GM13976 (cell line): Measurements from ENCODE around the gene TAF8.

ENCODE experiments used
- DNase-seq: peaks from one replicate; pipeline ENCODE4 v3.0.0; 2012; ENCODE audit warnings: low spot score
- in situ Hi-C: fragments of 300-500 bp; cut with MboI; formaldehyde crosslinking; loops from one replicate; pipeline ENCODE4 v1.12.0; 2022; ENCODE audit warnings: low sequenced_read_pairs, mixed read lengths, inconsistent platforms; ENCODE audit not compliant: unreplicated experiment
- TF ChIP-seq, protein P1 (sequence below): IDR thresholded peaks from 2 replicates; pipeline ENCODE4 v1.5.1; 2012; ENCODE audit warnings: borderline replicate concordance, mild to moderate bottlenecking; ENCODE audit not compliant: insufficient read depth; ENCODE audit errors: extremely low read depth, missing control alignments, control extremely low read depth

TAF8 gene

DNA sequence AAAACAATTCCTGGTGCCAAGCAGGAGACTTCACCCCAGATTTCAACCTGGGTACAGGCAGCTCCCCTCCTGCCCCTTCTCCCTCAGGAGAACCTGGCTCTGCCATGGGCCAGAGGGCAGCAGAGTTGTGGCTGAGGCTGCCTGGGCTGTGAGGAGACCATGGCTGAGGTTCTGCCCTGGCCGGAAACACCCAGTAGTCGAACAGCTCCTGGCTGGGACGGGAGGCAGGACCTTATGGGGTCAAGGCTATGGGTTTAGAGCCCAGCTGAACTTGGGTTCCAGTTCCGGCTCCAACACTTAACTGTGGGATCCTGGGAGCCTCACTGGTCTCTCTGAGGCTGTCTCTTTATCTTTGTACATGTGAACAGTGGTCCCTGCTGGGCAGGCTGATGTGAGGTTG is 83.6 kb downstream of the TAF8 start:
- no peak for DNase-seq
- TF ChIP-seq, protein P1, sequence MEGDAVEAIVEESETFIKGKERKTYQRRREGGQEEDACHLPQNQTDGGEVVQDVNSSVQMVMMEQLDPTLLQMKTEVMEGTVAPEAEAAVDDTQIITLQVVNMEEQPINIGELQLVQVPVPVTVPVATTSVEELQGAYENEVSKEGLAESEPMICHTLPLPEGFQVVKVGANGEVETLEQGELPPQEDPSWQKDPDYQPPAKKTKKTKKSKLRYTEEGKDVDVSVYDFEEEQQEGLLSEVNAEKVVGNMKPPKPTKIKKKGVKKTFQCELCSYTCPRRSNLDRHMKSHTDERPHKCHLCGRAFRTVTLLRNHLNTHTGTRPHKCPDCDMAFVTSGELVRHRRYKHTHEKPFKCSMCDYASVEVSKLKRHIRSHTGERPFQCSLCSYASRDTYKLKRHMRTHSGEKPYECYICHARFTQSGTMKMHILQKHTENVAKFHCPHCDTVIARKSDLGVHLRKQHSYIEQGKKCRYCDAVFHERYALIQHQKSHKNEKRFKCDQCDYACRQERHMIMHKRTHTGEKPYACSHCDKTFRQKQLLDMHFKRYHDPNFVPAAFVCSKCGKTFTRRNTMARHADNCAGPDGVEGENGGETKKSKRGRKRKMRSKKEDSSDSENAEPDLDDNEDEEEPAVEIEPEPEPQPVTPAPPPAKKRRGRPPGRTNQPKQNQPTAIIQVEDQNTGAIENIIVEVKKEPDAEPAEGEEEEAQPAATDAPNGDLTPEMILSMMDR, result no peak
- in situ Hi-C loops, result no loop called here

DNA sequence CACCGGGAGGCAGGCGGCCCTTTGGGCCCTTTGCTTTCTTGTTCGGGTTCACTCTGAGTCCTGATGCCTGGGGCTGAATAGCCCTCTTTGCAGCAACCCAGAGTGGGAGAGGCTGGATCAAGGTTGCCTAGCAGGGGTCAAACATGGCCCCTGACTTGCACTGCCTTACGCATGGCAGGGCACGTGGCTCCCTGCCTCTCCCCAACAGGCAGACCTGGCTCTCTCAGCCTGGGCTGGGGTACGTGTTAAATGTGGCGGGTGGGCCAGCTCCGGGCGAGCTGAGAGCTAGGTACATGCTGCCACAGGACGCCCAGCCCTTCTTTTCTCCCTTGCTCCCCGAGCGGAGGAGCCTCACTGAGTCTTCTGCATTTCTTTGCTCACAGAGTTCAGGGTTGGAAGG is 84.8 kb downstream of the TAF8 start:
- DNase-seq, result no peak
- TF ChIP-seq, protein P1, result no peak
- in situ Hi-C loops, result no loop called here

DNA sequence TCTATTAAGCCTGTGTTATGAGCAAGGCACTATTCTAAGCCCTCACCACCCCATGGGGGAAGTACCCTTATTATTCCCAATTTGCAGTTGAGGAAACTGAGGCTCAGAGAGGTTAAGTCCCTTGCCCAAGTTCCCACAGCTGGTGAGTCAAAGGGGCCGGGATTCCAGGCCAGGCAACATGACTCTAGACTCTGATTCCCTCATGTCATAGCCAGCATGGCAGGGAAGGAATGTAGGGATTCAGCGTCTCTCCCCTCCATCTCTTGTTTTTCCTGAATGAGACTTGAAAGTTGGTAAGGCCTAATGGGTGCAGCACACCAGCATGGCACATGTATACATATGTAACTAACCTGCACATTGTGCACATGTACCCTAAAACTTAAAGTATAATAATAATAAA is 85.4 kb downstream of the TAF8 start:
- no peak for DNase-seq
- TF ChIP-seq, protein P1, result no peak
- in situ Hi-C loops, result no loop called here

- DNase-seq, result peak; percentile 85
- TF ChIP-seq, protein P1, result peak; percentile 46
- in situ Hi-C loops, result no loop called here
Measured at GRCh38 chr6:42136508-42137193, 86.3 kb downstream of the TAF8 start.
